ENCODE data around the gene OR8B3.

Gene OR8B3

DNA sequence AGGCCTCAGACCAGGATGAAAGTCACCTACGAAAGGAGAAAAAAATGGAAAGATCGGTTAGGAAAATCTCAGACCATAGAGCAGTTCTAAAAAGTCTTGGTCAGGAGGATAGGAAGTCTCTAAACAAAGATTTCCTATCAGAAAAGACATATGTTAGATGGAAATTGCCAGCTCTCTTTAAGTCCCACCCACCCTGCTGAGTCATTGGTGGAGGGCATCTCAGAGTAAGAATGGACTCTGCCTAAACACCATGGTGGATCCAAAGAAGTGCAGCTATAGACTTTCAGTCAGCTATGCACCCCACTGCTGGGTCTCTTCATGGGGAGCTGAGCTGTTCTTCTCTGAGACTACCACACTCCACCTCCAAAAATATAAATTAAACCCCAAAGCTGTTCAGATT lies 18.2 kb downstream of the OR8B3 start:
- DNase-seq (ENCODE audit: low read depth, low spot score): no peak
- H3K27ac ChIP-seq: no peak overlapping the region

DNA sequence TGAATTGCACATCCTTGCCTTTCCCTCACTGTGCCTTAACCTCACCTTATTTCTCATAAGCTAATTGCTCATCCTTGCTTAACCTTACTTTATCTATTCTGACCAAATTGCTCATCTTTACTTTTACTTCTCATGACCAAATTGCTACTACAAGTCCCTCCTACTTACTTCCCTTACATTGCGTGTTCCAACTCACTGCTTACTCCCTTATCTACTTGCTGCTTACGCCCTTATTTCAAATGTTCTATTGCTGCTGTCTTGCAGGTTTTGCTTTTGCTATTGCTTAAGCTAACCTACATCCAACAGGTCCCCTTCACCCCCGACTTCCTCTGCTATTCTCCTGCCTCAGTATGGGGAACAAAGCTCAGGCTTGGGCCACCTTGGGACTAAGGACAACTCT lies 22.5 kb downstream of the OR8B3 start:
- H3K27ac ChIP-seq: no peak overlapping the region
- DNase-seq (ENCODE audit: low read depth, low spot score): no peak

DNA sequence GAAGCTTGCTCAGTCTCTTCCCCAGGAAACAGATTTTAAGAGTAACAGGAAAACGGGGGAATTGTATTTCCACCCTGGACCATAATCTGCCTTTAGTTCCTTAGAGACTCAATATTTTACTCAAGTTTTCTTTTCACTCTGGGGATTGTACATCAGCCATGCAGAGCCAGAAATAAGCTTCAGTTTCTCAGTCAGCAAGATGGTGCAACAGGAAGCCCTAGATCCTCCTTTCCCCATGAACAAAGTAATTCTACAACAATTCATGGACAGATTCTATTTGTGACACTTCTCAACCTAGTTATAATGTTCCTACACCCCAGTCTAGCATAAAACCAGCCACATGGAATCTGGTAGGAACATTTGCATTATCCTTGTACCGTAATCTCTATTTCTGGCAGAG lies 39.3 kb downstream of the OR8B3 start:
- H3K27ac ChIP-seq: no peak overlapping the region
- no peak for DNase-seq (ENCODE audit: low read depth, low spot score)

DNA sequence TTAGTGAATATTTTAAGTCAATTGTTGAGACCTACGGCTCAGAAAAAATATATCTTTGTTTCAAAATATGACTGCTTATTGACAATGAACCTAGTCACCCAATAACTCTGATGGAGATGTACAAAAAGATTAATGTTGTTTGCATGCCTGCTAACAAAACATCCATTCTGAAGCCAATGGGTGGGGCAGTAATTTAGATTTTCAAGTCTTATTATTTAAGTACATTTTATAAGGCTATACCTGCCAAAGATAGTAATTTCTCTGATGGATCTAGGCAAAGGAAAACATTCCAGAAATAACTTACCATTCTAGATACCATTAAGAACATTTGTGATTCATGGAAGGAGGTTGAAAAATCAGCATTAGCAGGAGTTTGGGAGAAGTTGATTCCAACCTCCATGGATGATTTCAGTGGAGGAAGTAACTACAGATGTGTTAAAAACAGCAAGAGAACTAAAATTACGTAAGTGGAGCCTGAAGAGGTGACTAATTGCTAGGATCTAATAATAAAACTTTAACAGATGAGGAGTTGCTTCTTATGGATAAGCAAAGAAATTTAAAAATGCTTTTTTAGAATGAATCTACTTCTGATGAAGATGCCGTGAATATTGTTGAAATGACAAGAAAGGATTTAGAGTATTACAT lies 52.4 kb downstream of the OR8B3 start:
- DNase-seq (ENCODE audit: low read depth, low spot score): no peak
- H3K27ac ChIP-seq: no peak overlapping the region

All from epithelial cell of prostate (primary cell).